ENCODE results near the gene FRMPD4. TPM values are rescaled to one million over a fixed set of nuclear protein-coding genes. Genes with fewer than 3 reads are reported as not detected.
A peak's percentile ranks its signal among the peaks of the same experiment; 100 is the strongest.

The FRMPD4 gene
- total RNA-seq, 1 donor from 2014 or later: 1.2 TPM

GRCh38 chrX:12401252-12401651 is 263.0 kb downstream of the FRMPD4 start:
- ATAC-seq (peak; percentile 52), DNase-seq (ENCODE audit: missing footprints) (no peak)
- intact Hi-C loops (cut with DNase I): no loop called here

GRCh38 chrX:12403474-12404082 is 265.3 kb downstream of the FRMPD4 start:
- DNase-seq (ENCODE audit: missing footprints) (no peak), ATAC-seq (no peak)
- intact Hi-C loops (cut with DNase I): no loop called here

- DNase-seq (ENCODE audit: missing footprints): no peak
- ATAC-seq: no peak
- intact Hi-C loops (cut with DNase I): no loop called here
Measured at GRCh38 chrX:12405306-12405705, 267.0 kb downstream of the FRMPD4 start.

GRCh38 chrX:12410523-12410922 is 272.2 kb downstream of the FRMPD4 start:
- ATAC-seq (no peak), DNase-seq (ENCODE audit: missing footprints) (no peak)
- intact Hi-C loops (cut with DNase I): no loop called here

GRCh38 chrX:12411831-12412230 is 273.6 kb downstream of the FRMPD4 start:
- ATAC-seq: no peak
- intact Hi-C loops (cut with DNase I): no loop called here
- no peak for DNase-seq (ENCODE audit: missing footprints)

- DNase-seq (ENCODE audit: missing footprints): no peak
- intact Hi-C loops (cut with DNase I): no loop called here
- no peak for ATAC-seq
Measured at GRCh38 chrX:12412561-12412960, 274.3 kb downstream of the FRMPD4 start.

- intact Hi-C loops (cut with DNase I): no loop called here
- ATAC-seq (no peak), DNase-seq (ENCODE audit: missing footprints) (no peak)
Measured at GRCh38 chrX:12419591-12419990, 281.3 kb downstream of the FRMPD4 start.

GRCh38 chrX:12421918-12422317 is 283.6 kb downstream of the FRMPD4 start:
- intact Hi-C loops (cut with DNase I): no loop called here
- DNase-seq (ENCODE audit: missing footprints): no peak
- no peak for ATAC-seq

GRCh38 chrX:12423346-12423745 is 285.1 kb downstream of the FRMPD4 start:
- DNase-seq (ENCODE audit: missing footprints): no peak
- intact Hi-C loops (cut with DNase I): no loop called here
- ATAC-seq: no peak

GRCh38 chrX:12425496-12425895 is 287.2 kb downstream of the FRMPD4 start:
- ATAC-seq (no peak), DNase-seq (ENCODE audit: missing footprints) (no peak)
- intact Hi-C loops (cut with DNase I): no loop called here

- ATAC-seq (no peak), DNase-seq (ENCODE audit: missing footprints) (no peak)
- intact Hi-C loops (cut with DNase I): no loop called here
Measured at GRCh38 chrX:12426420-12426819, 288.1 kb downstream of the FRMPD4 start.

- intact Hi-C loops (cut with DNase I): no loop called here
- ATAC-seq (no peak), DNase-seq (ENCODE audit: missing footprints) (no peak)
Measured at GRCh38 chrX:12434493-12434892, 296.2 kb downstream of the FRMPD4 start.

GRCh38 chrX:12439416-12439815 is 301.1 kb downstream of the FRMPD4 start:
- DNase-seq (ENCODE audit: missing footprints): no peak
- ATAC-seq: no peak
- intact Hi-C loops (cut with DNase I): no loop called here

GRCh38 chrX:12440246-12440645 is 302.0 kb downstream of the FRMPD4 start:
- DNase-seq (ENCODE audit: missing footprints): no peak
- ATAC-seq: no peak
- intact Hi-C loops (cut with DNase I): no loop called here

GRCh38 chrX:12441381-12442128 is 303.3 kb downstream of the FRMPD4 start:
- no peak for ATAC-seq
- no peak for DNase-seq (ENCODE audit: missing footprints)
- intact Hi-C loops (cut with DNase I): no loop called here

- ATAC-seq (no peak), DNase-seq (ENCODE audit: missing footprints) (no peak)
- intact Hi-C loops (cut with DNase I): no loop called here
Measured at GRCh38 chrX:12443534-12444098, 305.3 kb downstream of the FRMPD4 start.

GRCh38 chrX:12446342-12447075 is 308.2 kb downstream of the FRMPD4 start:
- DNase-seq (ENCODE audit: missing footprints): no peak
- intact Hi-C loops (cut with DNase I): no loop called here

GRCh38 chrX:12447448-12448064 is 309.3 kb downstream of the FRMPD4 start:
- intact Hi-C loops (cut with DNase I): no loop called here
- ATAC-seq (no peak), DNase-seq (ENCODE audit: missing footprints) (no peak)

More at GRCh38 chrX:12446342-12447075, 308.2 kb downstream of the FRMPD4 start:
- no peak for ATAC-seq

GRCh38 chrX:12452268-12452667 is 314.0 kb downstream of the FRMPD4 start:
- intact Hi-C loops (cut with DNase I): no loop called here
- DNase-seq (ENCODE audit: missing footprints) (no peak), ATAC-seq (no peak)
